ENCODE measurements around the gene NDUFB2.
"Not testable (repeated sequence)": the region's sequence is repeated elsewhere in the genome, so short reads cannot be mapped to it uniquely, and the experiment has no call there.

NDUFB2 gene

DNA sequence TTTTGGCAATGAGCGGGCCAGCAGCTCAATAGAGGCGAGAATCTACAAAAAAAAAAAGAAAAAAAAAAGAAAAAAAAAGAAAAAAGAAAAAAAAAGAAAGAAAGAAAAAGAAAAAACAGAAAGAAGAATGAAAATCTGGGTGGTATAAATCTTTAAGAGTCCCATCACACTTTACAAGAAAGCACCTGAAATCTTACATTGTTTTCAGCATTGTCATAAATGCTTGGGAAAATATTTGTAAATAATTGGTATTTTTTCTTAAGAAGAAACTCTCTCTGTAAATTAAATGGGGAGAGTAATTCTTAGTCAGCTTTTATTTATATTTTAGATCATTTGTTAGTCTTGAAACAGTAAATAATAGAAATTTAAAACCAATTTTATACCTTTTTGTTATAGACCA is 38.2 kb downstream of the NDUFB2 start:
- no peak for DNase-seq (ENCODE audit: low read depth in 2 of 2)

DNA sequence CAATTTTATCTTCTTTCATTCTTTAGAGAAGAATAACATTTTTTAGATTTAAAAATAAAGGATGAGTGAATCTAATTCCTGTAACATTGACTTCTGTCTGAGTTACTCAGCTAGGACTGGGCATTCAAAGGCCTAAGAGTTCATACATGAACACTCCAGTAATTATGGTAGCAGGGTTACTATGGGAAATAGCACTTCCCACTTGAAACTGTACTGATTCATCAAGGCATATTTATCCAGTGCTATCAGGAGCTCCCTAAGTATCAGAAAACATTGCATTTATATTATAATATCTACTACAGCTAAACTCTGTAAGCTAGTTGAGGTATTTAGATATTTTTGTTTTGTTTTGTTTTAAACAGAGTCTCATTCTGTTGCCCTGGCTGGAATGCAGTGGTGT is 41.8 kb downstream of the NDUFB2 start:
- no peak for DNase-seq (ENCODE audit: low read depth in 2 of 2)

DNA sequence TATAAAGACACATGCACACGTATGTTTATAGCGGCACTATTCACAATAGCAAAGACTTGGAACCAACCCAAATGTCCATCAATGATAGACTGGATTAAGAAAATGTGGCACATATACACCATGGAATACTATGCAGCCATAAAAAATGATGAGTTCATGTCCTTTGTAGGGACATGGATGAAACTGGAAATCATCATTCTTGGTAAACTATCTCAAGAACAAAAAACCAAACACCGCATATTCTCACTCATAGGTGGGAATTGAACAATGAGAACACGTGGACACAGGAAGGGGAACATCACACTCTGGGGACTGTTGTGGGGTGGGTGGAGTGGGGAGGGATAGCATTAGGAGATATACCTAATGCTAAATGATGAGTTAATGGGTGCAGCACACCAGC is 46.7 kb downstream of the NDUFB2 start:
- DNase-seq (ENCODE audit: low read depth in 2 of 2): not testable (repeated sequence)

DNA sequence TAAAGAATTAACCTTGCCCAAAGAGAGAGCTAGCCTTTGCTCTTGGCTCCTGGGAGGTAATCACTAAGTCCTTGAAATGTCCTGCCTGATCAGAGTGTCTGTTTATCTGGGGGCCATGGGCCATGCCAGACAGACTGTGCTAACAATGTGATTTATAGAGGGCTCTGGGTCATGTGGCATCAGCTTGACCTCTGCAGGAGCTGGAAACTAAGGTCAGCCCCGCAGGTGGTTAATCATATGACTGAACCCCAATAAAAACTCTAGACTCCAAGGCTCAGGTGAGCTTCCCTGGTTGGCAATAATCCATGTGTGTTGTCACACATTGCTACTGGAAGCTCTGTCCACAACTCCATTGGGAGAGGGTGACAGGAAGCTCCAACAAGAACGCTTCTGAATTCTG is 47.5 kb downstream of the NDUFB2 start:
- no peak for DNase-seq (ENCODE audit: low read depth in 2 of 2)

DNA sequence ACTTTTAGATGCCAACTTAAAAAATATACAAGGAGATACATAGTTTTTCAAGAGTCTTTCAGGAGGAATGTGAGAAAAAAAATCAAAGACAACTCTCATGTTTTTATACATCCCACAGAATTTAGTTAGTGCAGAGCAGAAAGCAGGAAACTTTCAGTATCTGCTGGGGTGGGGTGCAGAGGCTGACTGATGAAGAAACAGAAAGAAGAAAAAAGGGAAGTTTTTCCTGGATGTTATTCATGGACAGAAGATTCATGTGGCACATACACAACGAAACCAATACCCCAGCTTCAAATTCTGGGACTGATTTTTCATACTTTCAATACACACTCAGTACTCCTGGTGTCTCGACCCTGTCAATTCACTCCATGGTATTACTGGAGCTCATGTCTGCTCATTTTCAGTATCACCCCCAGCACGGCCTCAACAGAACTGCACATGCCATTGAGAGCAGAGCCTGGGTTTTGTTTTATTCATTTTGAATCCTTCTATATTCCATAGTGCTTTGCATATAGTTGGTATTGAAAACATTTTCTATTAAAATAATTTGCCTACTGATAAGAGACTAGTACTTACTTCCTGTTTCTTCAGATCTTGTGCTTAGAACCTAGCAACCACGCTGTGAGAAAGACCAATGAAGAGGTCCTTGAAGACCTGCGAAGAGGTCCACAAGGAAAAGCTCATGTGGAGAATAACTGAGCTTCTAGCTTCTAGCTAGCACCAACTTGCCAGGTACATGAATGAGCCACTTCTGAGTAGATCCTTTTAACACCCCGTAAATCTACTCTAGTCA is 49.0 kb downstream of the NDUFB2 start:
- no peak for DNase-seq (ENCODE audit: low read depth in 2 of 2)

DNA sequence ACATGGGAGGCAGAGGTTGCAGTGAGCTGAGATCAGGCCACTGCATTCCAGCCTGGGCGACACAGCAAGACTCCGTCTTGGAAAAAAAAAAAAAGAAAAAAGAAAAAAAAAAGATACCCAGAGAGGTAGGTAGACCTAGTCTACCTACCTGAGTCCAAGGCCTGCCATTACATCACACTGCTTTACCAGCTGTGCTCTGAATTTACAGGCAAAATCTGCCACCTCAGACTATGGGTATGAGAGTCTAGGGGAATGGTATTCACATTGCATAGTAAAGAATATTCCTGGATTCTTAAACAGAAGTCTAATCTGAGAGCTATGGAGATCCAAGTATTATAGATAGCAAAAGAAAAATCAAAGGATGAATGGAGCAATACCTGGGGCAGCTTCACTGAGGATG is 50.2 kb downstream of the NDUFB2 start:
- no peak for DNase-seq (ENCODE audit: low read depth in 2 of 2)

DNA sequence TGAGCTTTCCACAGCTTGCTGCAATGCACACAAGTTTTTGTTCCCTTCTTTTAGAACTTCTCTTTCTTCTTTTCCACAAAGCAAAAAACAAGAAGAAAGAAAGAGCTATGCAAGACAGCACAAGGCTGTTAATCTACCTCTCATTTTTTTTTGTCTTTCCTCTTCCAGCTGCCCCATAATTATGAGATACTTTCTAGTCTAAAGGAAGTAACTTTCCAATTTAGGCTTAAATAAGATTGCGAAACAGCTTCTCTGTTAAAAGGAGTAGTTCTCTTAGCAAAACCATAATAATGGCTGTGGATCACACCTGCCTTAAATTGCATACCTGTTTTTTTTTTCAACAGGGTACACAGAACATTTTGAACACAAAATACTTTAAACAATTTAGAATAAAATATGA is 56.0 kb downstream of the NDUFB2 start:
- DNase-seq (ENCODE audit: low read depth in 2 of 2): no peak

DNA sequence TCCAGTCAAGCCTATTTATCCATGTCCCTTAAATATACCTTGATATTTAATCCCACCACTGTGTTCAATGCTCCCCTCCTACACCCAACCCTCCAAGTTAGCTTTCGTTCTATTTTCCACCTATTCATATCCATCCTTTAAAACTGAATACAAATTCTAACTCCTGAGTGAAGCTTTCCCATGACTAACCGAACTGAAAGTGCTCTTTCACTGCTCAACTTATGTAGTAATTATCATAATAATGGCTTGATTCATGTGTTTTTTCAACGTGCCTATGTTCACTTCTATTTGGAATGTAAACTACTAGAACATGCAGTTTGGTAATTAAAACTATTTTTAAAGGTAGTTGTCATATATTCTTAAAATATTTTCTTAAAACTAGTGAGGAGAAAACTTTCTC is 58.0 kb downstream of the NDUFB2 start:
- DNase-seq (ENCODE audit: low read depth in 2 of 2): no peak

Data from stimulated activated CD4-positive, alpha-beta T cell treated with anti-CD3 and anti-CD28 coated beads, Interleukin-1b, Interleukin-23, amount 100 ng/mL, for 1 hour (primary cell).